Activated CD4-positive, alpha-beta T cell treated with anti-CD3 and anti-CD28 coated beads, Interleukin-2, amount 50 U/mL, for 4 hours (primary cell): ENCODE data around the gene OTUD4.
"Not testable (repeated sequence)": the region's sequence is repeated elsewhere in the genome, so short reads cannot be mapped to it uniquely, and the experiment has no call there.

Experiments
- DNase-seq, 2 experiments: peaks; one replicate each; pipeline ENCODE4 v3.0.0-alpha.2; 2020

The OTUD4 gene

GRCh38 chr4:145177906-145178538 is 2.4 kb downstream of the OTUD4 start:
- no peak for DNase-seq

- DNase-seq, result no peak
Measured at GRCh38 chr4:145177511-145177905, 2.9 kb downstream of the OTUD4 start.

- no peak for DNase-seq
Measured at GRCh38 chr4:145176641-145177432, 3.6 kb downstream of the OTUD4 start.

DNA sequence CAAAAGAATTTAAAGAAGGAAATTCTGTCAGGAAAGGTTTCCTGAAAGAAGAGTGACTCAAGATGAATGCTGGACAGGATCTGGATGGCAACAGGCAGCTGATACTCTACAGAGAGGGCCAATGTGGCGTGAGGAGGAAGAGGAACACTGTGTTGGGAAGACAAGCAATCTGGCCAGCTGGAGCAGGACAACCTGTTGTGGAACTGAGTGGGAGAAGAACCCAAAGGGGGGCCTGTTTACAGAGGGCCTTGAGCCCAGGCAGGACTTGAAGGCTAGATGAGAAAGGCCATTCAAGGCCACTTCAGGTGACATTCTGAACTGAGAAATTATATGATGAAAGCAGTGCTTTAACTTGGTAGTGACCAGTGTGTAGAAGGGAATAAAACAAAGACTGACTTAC is 8.5 kb downstream of the OTUD4 start:
- no peak for DNase-seq

GRCh38 chr4:145170223-145170622 is 10.2 kb downstream of the OTUD4 start:
- no peak for DNase-seq

DNA sequence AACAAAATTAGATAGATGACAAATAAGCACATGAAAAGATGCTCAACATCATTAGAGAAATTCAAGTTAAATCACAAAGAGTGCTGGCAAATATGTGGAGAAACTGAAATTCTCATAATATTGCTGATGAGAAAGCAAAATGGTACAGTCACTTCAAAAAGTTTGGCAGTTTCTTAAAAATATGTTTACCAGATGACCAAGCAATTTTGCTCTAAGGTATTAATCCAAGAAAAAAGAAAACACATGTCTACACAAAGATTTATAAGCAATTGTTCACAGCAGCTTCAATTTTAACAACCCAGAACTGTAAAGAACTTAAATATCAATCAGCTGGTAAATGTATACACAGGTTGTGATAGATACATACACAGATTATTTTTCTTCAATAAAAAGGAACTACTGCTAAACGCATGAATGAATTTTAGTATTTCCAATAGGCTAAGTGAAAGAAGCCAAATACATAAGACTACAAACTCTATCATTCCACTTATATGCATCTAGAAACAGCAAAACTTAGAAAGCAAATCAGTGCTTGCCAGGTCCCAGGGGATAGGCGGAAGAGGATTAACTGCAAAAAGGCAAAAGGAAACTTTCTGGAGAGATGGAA is 11.7 kb downstream of the OTUD4 start:
- DNase-seq, result no peak

GRCh38 chr4:145167887-145168286 is 12.5 kb downstream of the OTUD4 start:
- no peak for DNase-seq

DNA sequence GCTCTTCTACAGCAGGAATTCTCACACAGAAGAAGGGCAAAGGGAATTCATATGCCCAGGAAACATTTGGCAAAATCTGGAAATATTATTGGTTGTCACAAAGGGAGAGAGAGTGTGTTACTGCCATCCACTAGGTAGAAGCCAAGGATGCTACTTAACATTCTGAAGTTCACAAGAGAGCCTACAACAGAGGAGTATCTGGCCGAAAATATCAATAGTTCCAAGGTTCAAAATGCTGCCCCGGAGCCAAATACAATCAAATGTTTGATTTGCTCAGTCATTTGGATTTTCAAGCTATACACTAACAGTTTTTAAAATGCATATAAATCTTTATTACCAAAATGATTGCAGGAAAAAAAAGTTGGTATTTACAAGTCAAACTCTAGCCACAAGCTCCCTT is 18.8 kb downstream of the OTUD4 start:
- DNase-seq, result no peak

DNA sequence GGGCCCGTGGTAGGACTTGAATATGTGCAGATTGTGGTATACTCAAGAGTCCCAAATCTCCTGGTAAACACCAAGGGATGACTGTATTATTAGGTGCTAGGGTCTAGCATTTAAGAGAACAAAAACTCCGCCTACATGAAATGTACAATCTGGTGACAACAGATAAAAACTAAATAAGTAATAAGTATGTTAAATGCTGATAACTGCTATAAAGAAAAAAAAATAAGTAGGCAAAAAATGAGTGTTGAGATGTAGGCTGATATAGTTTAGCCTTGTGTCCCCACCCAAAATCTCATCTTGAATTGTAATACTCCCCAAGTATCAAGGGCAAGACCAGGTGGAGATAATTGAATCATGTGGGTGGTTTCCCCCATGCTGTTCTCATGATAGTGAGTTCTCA is 23.4 kb downstream of the OTUD4 start:
- DNase-seq, result no peak

DNA sequence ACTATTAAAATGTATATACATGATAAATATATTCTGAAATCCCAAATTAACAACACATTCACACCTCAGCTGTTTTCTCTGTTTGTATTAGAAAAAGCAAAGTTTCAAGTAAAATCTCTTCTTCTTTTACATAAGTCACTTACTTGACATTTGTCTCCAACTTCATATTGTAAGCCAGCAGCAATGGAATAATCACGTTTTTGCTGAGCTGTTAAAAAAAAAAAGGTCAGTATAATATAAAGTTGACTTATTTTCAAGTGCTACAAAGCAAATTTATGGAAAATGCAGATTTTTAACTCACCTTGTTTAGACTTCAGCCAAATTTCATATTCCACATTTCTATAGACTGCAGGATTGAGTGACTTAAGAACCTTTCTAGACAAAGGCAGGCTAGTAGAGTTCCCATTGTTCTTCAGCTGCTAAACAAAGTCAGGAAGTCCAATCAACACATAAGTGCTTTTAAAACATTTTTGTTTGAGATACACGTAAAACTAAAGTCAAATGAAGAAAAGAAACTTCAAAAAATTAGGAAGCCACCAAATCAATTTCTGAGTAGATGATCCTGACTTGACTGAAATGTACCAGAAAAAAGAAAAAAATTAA is 25.0 kb downstream of the OTUD4 start:
- no peak for DNase-seq

DNA sequence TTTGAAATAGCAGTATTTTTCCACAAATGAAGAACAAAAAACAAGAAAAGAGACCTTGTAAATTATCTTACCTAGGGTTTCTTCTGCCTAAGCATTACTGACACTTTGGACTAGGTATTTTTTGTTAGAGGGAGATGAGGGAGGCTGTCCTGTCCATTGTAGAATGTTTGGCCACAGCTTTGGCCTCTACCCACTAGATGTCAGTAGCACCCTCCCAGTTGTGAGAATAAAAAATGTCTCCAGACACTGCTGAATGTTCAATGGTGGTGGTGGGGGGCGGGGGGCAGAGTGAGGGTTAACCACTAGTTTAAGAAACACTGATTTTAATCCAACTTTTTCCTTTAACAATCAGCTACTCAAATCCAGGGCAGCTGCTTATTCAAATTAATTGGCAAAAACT is 25.8 kb downstream of the OTUD4 start:
- no peak for DNase-seq

- DNase-seq, result no peak
Measured at GRCh38 chr4:145153904-145154298, 26.5 kb downstream of the OTUD4 start.

GRCh38 chr4:145153181-145153903 is 27.0 kb downstream of the OTUD4 start:
- DNase-seq, result no peak

- DNase-seq, result no peak
Measured at GRCh38 chr4:145148980-145149379, 31.4 kb downstream of the OTUD4 start.

- not testable (repeated sequence) for DNase-seq
Measured at GRCh38 chr4:145136219-145136618, 44.2 kb downstream of the OTUD4 start.

GRCh38 chr4:145132511-145133098 is 47.8 kb downstream of the OTUD4 start:
- no peak for DNase-seq

- no peak for DNase-seq
Measured at GRCh38 chr4:145131848-145132247, 48.5 kb downstream of the OTUD4 start.

DNA sequence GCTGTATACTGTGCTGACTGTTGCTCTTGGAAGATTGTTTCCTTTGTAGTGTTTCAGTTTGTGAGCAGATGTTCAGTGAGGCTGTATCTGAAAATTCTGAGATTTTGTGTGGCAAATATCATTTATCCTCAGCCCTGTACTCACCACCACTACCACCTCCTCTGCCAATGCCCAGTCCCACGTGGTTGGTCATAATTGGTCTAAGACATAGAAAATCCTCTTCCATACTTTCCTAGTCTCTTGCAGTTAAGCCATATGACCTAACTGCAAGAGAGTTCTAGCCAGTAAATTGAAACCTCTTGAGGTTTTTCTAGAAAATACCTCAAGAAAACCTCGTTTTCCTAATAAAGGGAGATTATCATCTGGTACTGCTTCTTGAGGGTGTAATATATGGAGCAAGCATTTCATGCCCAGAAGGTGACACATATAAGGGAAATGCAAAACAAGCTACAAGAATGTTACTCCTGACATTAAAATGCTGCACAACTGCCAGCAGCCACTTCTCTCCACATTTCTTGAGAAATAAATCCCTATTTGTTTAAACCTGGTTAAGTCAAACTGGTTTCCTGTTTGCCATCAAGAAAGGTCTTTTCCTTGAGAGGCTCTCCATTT is 49.5 kb downstream of the OTUD4 start:
- no peak for DNase-seq

GRCh38 chr4:145130130-145130529 is 50.3 kb downstream of the OTUD4 start:
- DNase-seq, result no peak

DNA sequence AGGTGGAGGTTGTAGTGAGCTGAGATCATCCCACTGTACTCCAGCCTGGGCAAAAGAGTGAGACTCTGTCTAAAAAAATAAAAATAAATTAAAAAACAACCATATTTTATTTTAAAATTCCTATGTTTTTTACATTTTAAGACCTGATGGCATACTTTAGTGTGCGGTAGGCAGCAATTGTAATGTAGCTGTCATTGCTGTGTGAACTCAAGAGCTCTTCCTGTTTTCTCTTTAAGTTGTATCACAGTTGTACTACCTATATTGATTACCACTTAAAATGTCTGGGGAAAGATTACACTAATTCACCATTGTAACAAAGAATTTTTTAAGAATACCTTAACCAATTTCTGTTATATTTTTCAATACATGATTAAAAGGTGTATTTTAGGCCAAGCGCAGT is 55.0 kb downstream of the OTUD4 start:
- no peak for DNase-seq

- no peak for DNase-seq
Measured at GRCh38 chr4:145108128-145108527, 72.3 kb downstream of the OTUD4 start.

GRCh38 chr4:145107126-145107525 is 73.3 kb downstream of the OTUD4 start:
- DNase-seq, result no peak
